ENCODE results near the gene COL12A1. TPM values are rescaled to one million over a fixed set of nuclear protein-coding genes. Genes with fewer than 3 reads are reported as not detected.

The COL12A1 gene
- total and polyA plus RNA-seq, 11 donors, result 3.1 to 26.8 (median 18.5) TPM

DNA sequence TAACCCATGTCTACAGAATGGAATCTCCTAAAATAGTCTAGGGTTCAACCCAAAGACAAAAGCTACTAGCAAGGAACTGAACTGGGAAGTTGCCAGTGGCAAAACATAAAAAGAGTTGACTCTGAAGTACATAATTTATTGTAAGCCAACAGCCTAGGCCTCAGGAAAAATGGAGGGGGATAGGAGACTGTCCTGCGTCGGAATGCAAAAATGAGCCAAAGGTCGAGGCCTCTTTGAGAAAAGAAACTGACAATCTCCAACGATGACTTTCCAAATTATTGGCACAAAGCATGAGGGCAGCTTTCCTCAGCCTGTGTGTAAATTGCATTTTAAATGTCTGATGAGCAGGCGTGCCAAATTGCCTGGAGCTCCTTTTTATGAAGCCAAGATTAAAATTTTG lies 2.1 kb downstream of the COL12A1 start:
- Histone ChIP-seq H3K4me1 (peaks cover 0 to 56% (median 19%) of the 10 kb centered on the region in 12 donors), H3K36me3 (no peaks in the 10 kb centered on the region), H3K27me3 (peaks cover 2 to 84% (median 34%) of the 10 kb centered on the region in 9 donors), H3K9me3 (no peaks in the 10 kb centered on the region), H3K27ac (peak overlapping the region in 10 of 12 donors; percentile 18 to 86 (median 66)), H3K4me3 (peak overlapping the region in 10 of 12 donors; percentile 42 to 72 (median 58))
- intact Hi-C loops (cut with DNase I), result loop anchor here in 9 of 10 donors (5.0 to 10.0 kb wide), 11 partner anchors 309 to 1529 kb away; no protein-coding TSS in a partner anchor
- DNase-seq (no peak), ATAC-seq (no peak)
- WGBS, 4 donors, result 30 to 47% (median 37%) methylated on average over 5 of the region's 5 CpGs
- TF ChIP-seq POLR2A (IDR thresholded peaks at IDR 0.05), result no peak
- TF ChIP-seq CTCF (IDR thresholded peaks at IDR 0.05), result no peak

- Histone ChIP-seq H3K4me1 (peaks cover 0 to 48% (median 14%) of the 10 kb centered on the region in 12 donors), H3K4me3 (peak overlapping the region in 10 of 12 donors; percentile 6 to 69 (median 40)), H3K27ac (peak overlapping the region in 7 of 12 donors; percentile 14 to 86 (median 77)), H3K27me3 (peaks cover 2 to 78% (median 32%) of the 10 kb centered on the region in 9 donors), H3K36me3 (no peaks in the 10 kb centered on the region), H3K9me3 (no peaks in the 10 kb centered on the region)
- no peak for DNase-seq
- ATAC-seq, result no peak
- intact Hi-C loops (cut with DNase I), result loop anchor here in 9 of 10 donors (5.0 to 10.0 kb wide), 11 partner anchors 308 to 1528 kb away; no protein-coding TSS in a partner anchor
- WGBS, 4 donors, result 61 to 76% (median 68%) methylated on average over 12 of the region's 12 CpGs
- TF ChIP-seq POLR2A (IDR thresholded peaks at IDR 0.05), result no peak
- no peak for TF ChIP-seq CTCF (IDR thresholded peaks at IDR 0.05)
These were observed 3.1 kb downstream of the COL12A1 start for GRCh38 chr6:75202676-75203131.

DNA sequence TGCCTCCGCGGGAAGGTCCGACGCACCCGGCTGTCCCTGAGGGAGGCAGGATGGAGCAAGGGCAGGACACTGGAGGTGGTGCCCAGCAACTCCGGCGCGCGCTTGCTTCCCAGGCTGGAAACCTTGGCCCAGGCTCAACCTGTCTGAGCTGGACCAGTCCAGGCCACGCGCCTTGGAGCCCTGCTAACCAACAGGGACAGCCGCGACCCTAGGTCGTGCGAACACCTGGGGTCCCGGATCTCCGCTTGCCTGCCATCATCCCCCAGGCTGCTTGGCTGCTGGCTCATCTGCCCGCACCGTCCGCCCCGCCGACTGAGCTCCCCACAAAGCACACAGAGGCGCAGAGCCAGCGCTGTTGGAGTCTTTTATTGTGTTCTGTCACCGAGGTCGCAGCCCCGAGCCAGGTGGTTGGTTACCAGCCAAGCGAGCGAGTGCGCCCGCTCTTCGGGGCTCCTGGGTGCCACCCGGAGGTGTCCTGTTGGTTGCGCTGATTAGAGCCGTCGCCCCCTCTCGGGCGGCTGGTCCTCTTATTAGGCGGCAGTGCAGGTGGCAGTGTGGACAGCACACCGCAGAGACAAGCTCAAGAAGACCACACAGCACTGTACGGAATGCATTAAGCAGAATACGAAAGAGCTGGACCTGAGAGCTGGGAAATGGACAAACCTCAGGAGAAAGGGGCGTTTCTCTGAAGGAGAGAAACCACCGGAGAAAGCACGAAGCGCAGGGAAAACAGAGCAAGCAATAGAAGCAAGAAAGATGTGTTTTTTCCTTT lies 3.8 kb downstream of the COL12A1 start:
- ATAC-seq, result peak in 2 of 4 donors; percentile 4 to 29
- Histone ChIP-seq H3K9me3 (no peaks in the 10 kb centered on the region), H3K27me3 (peaks cover under 1 to 72% (median 27%) of the 10 kb centered on the region in 9 donors), H3K4me1 (peaks cover 0 to 43% (median 14%) of the 10 kb centered on the region in 12 donors), H3K4me3 (peak overlapping the region in 11 of 12 donors; percentile 1 to 69 (median 38)), H3K36me3 (no peaks in the 10 kb centered on the region), H3K27ac (peak overlapping the region in 6 of 12 donors; percentile 16 to 86 (median 80))
- TF ChIP-seq CTCF (IDR thresholded peaks at IDR 0.05), result peak in 1 of 12 donors; percentile 9
- TF ChIP-seq POLR2A (IDR thresholded peaks at IDR 0.05), result no peak
- 13 to 32% (median 21%) methylated on average over 31 to 46 of the region's 46 CpGs for WGBS, 4 donors
- peak in 4 of 5 donors; percentile 31 to 67 (median 43) for DNase-seq
- intact Hi-C loops (cut with DNase I), result loop anchor here in 9 of 10 donors (5.0 to 10.0 kb wide), 11 partner anchors 307 to 1527 kb away; no protein-coding TSS in a partner anchor

GRCh38 chr6:75201021-75201420 lies 4.8 kb downstream of the COL12A1 start:
- Histone ChIP-seq H3K4me3 (no peak overlapping the region), H3K9me3 (peaks cover 0 to 3% (median 0%) of the 10 kb centered on the region in 12 donors), H3K36me3 (no peaks in the 10 kb centered on the region), H3K27ac (peak overlapping the region in 6 of 12 donors; percentile 0 to 86 (median 46)), H3K4me1 (peaks cover 0 to 33% (median 11%) of the 10 kb centered on the region in 12 donors), H3K27me3 (peaks cover 0 to 61% (median 22%) of the 10 kb centered on the region in 9 donors)
- ATAC-seq (no peak), DNase-seq (no peak)
- TF ChIP-seq CTCF (IDR thresholded peaks at IDR 0.05) (no peak), POLR2A (IDR thresholded peaks at IDR 0.05) (no peak)
- intact Hi-C loops (cut with DNase I), result loop anchor here in 9 of 10 donors (5.0 to 10.0 kb wide), 11 partner anchors 306 to 1526 kb away; no protein-coding TSS in a partner anchor
- WGBS, 4 donors, result 24 to 58% (median 36%) methylated on average over 1 of the region's 1 CpG
